Mesenchymal stem cell (in vitro differentiated cells and primary cell): Measurements from ENCODE around the gene ATP5MC2.
A peak's percentile ranks its signal among the peaks of the same experiment; 100 is the strongest.

ENCODE experiments used
- DNase-seq: peaks from one replicate; pipeline ENCODE4 v3.0.0-alpha.2; 2013
- H2AFZ ChIP-seq: one replicate; pipeline ENCODE4 v1.6.1; 2013; ENCODE audit warnings: low read depth, mild to moderate bottlenecking, control low read depth, inconsistent platforms, low read length, moderate library complexity
- H2AK5ac ChIP-seq: 2 replicates; pipeline ENCODE4 v1.6.1; 2013; ENCODE audit warnings: low read length, moderate library complexity, mild to moderate bottlenecking, inconsistent platforms; ENCODE audit not compliant: severe bottlenecking
- H2BK120ac ChIP-seq: one replicate; pipeline ENCODE4 v1.6.1; 2013; ENCODE audit warnings: low read depth, mild to moderate bottlenecking, inconsistent platforms, low read length, moderate library complexity
- H2BK12ac ChIP-seq, 2 experiments: one replicate each; pipeline ENCODE4 v1.6.1; 2013; ENCODE audit warnings: inconsistent platforms in 2 of 2, low read length in 2 of 2, mild to moderate bottlenecking in 2 of 2, moderate library complexity in 2 of 2, control low read depth in 1 of 2
- H2BK15ac ChIP-seq: one replicate; pipeline ENCODE4 v1.6.1; 2013; ENCODE audit warnings: mild to moderate bottlenecking, low read depth, inconsistent platforms; ENCODE audit not compliant: poor library complexity, severe bottlenecking
- H2BK5ac ChIP-seq: 2 replicates; pipeline ENCODE4 v1.6.1; 2013; ENCODE audit warnings: low read depth, mild to moderate bottlenecking, low read length, control low read depth, inconsistent platforms; ENCODE audit not compliant: poor library complexity, severe bottlenecking
- H3K14ac ChIP-seq, 2 experiments: one replicate each; pipeline ENCODE4 v1.6.1; 2013; ENCODE audit warnings: inconsistent platforms in 2 of 2, low read length in 2 of 2, control low read depth in 1 of 2, mild to moderate bottlenecking in 1 of 2, moderate library complexity in 1 of 2
- H3K18ac ChIP-seq, 2 experiments: one replicate each; pipeline ENCODE4 v1.6.1; 2013; ENCODE audit warnings: inconsistent platforms in 2 of 2, low read length in 2 of 2, control low read depth in 1 of 2, low read depth in 1 of 2, mild to moderate bottlenecking in 1 of 2
- H3K23ac ChIP-seq, 2 experiments: one replicate each; pipeline ENCODE4 v1.6.1; 2013; ENCODE audit warnings: inconsistent platforms in 2 of 2, low read length in 2 of 2, mild to moderate bottlenecking in 2 of 2, moderate library complexity in 2 of 2, control low read depth in 1 of 2
- H3K27ac ChIP-seq: 2 replicates; pipeline ENCODE4 v1.5.1; 2013; ENCODE audit warnings: mild to moderate bottlenecking, moderate library complexity, low read length, control low read depth, inconsistent platforms; ENCODE audit not compliant: poor library complexity, severe bottlenecking
- H3K27me3 ChIP-seq, 2 experiments: 2 replicates each; pipeline versions ENCODE4 v1.6.1 to v1.7.0; 2013; ENCODE audit warnings: low read length in 2 of 2, mild to moderate bottlenecking in 2 of 2, moderate library complexity in 2 of 2, control low read depth in 1 of 2, inconsistent platforms in 1 of 2; ENCODE audit not compliant: control insufficient read depth in 1 of 2, insufficient read depth in 1 of 2
- H3K36me3 ChIP-seq, 2 experiments: 2 replicates each; pipeline versions ENCODE4 v1.6.1 to v1.7.0; 2013; ENCODE audit warnings: low read length in 2 of 2, control low read depth in 1 of 2, inconsistent platforms in 1 of 2, low read depth in 1 of 2, mild to moderate bottlenecking in 1 of 2; ENCODE audit not compliant: insufficient read depth in 2 of 2, control insufficient read depth in 1 of 2
- H3K4ac ChIP-seq, 2 experiments: one replicate each; pipeline ENCODE4 v1.6.1; 2013; ENCODE audit warnings: inconsistent platforms in 2 of 2, low read length in 2 of 2, mild to moderate bottlenecking in 2 of 2, moderate library complexity in 2 of 2, control low read depth in 1 of 2, low read depth in 1 of 2
- H3K4me1 ChIP-seq: 2 replicates; pipeline ENCODE4 v1.6.1; 2013; ENCODE audit warnings: low read depth, low read length, control low read depth; ENCODE audit not compliant: control insufficient read depth, insufficient read depth
- H3K4me2 ChIP-seq: 2 replicates; pipeline ENCODE4 v1.6.1; 2013; ENCODE audit warnings: low read length, mild to moderate bottlenecking, inconsistent platforms; ENCODE audit not compliant: poor library complexity, severe bottlenecking
- H3K4me3 ChIP-seq, 2 experiments: 2 replicates each; pipeline versions ENCODE4 v1.5.1 to v1.7.0; 2013; ENCODE audit warnings: low read length in 2 of 2, mild to moderate bottlenecking in 2 of 2, control low read depth in 1 of 2, low read depth in 1 of 2; ENCODE audit not compliant: insufficient read depth in 1 of 2
- H3K79me1 ChIP-seq: replicated peaks from 2 replicates; pipeline ENCODE4 v1.6.1; 2013; ENCODE audit warnings: mild to moderate bottlenecking, control low read depth, low read length, inconsistent platforms; ENCODE audit not compliant: poor library complexity, severe bottlenecking
- H3K9ac ChIP-seq: 2 replicates; pipeline ENCODE4 v1.7.0; 2013; ENCODE audit warnings: mild to moderate bottlenecking, low read length, moderate library complexity
- H3K9me3 ChIP-seq: 2 replicates; pipeline ENCODE4 v1.7.0; 2013; ENCODE audit warnings: mild to moderate bottlenecking, low read length; ENCODE audit not compliant: control insufficient read depth
- H4K8ac ChIP-seq: one replicate; pipeline ENCODE4 v1.6.1; 2013; ENCODE audit warnings: inconsistent platforms, mild to moderate bottlenecking, low read length, moderate library complexity
- H4K91ac ChIP-seq: one replicate; pipeline ENCODE4 v1.6.1; 2013; ENCODE audit warnings: mild to moderate bottlenecking, low read length, inconsistent platforms
- WGBS: methylation state at CpG from one replicate; pipeline ENCODE4 v1.1.7; 2013; ENCODE audit warnings: mixed read lengths; 5-methylcytosine and 5-hydroxymethylcytosine counted together

Gene ATP5MC2

GRCh38 chr12:53695152-53696145 lies 19.6 kb upstream of the ATP5MC2 start:
- peak overlapping the region; percentile 38 to 42 for H3K18ac ChIP-seq
- 7% methylated on average over 56 of the region's 57 CpGs for WGBS

GRCh38 chr12:53694756-53695151 lies 18.9 kb upstream of the ATP5MC2 start:
- Histone ChIP-seq H2AK5ac (no peak overlapping the region), H3K4me1 (peaks cover 11% of the 10 kb centered on the region), H3K9ac (peak overlapping the region; percentile 69), H3K36me3 (no peaks in the 10 kb centered on the region), H3K18ac (no peak overlapping the region), H3K4me2 (peak overlapping the region; percentile 76), H3K4me3 (peak overlapping the region in 1 of 2 experiments; percentile 60), H2BK120ac (no peak overlapping the region), H3K79me1 (no peaks in the 10 kb centered on the region), H2BK15ac (no peak overlapping the region), H3K4ac (no peak overlapping the region), H3K14ac (no peak overlapping the region), H2BK5ac (no peak overlapping the region), H2AFZ (no peak overlapping the region), H3K27me3 (peaks cover 28 to 43% of the 10 kb centered on the region in 2 experiments), H4K8ac (no peak overlapping the region), H4K91ac (no peak overlapping the region), H2BK12ac (peak overlapping the region in 1 of 2 experiments; percentile 45), H3K27ac (no peak overlapping the region), H3K23ac (no peak overlapping the region), H3K9me3 (no peaks in the 10 kb centered on the region)
- WGBS = 23% methylated on average over 13 of the region's 16 CpGs
- no peak for DNase-seq

More at GRCh38 chr12:53695152-53696145, 19.6 kb upstream of the ATP5MC2 start:
- Histone ChIP-seq H4K91ac (no peak overlapping the region), H3K9me3 (no peaks in the 10 kb centered on the region), H2BK12ac (no peak overlapping the region), H3K23ac (no peak overlapping the region), H3K9ac (peak overlapping the region; percentile 69), H3K14ac (no peak overlapping the region), H2BK120ac (no peak overlapping the region), H3K36me3 (no peaks in the 10 kb centered on the region), H2BK15ac (peak overlapping the region; percentile 21), H2AFZ (no peak overlapping the region), H3K4ac (no peak overlapping the region), H2AK5ac (no peak overlapping the region), H2BK5ac (no peak overlapping the region), H3K4me2 (peak overlapping the region; percentile 76), H3K4me1 (peaks cover 11% of the 10 kb centered on the region), H3K4me3 (peak overlapping the region; percentile 41 to 60), H3K79me1 (no peaks in the 10 kb centered on the region), H4K8ac (no peak overlapping the region), H3K27me3 (peaks cover 35 to 50% of the 10 kb centered on the region in 2 experiments), H3K27ac (peak overlapping the region; percentile 72)
- DNase-seq = peak; percentile 77

- WGBS = 82% methylated on average over 3 of the region's 4 CpGs
- Histone ChIP-seq H3K27ac (no peak overlapping the region), H3K4me3 (no peak overlapping the region), H3K23ac (no peak overlapping the region), H2BK12ac (no peak overlapping the region), H4K91ac (no peak overlapping the region), H3K4me2 (no peak overlapping the region), H3K9ac (no peak overlapping the region), H3K4me1 (no peaks in the 10 kb centered on the region), H3K36me3 (no peaks in the 10 kb centered on the region), H3K9me3 (no peaks in the 10 kb centered on the region), H2AK5ac (no peak overlapping the region), H3K27me3 (peaks cover 0 to 4% of the 10 kb centered on the region in 2 experiments), H4K8ac (no peak overlapping the region), H3K18ac (no peak overlapping the region), H3K4ac (no peak overlapping the region), H3K79me1 (no peaks in the 10 kb centered on the region), H2AFZ (no peak overlapping the region), H2BK15ac (no peak overlapping the region), H2BK5ac (no peak overlapping the region), H2BK120ac (no peak overlapping the region), H3K14ac (no peak overlapping the region)
- no peak for DNase-seq
These were observed 12.3 kb upstream of the ATP5MC2 start for GRCh38 chr12:53688134-53688533.

- Histone ChIP-seq H4K91ac (no peak overlapping the region), H4K8ac (no peak overlapping the region), H2AFZ (no peak overlapping the region), H3K14ac (no peak overlapping the region), H3K18ac (no peak overlapping the region), H3K27ac (no peak overlapping the region), H3K79me1 (no peaks in the 10 kb centered on the region), H3K4me2 (no peak overlapping the region), H3K27me3 (peaks cover 0 to 4% of the 10 kb centered on the region in 2 experiments), H3K4me1 (no peaks in the 10 kb centered on the region), H3K9ac (no peak overlapping the region), H2BK120ac (no peak overlapping the region), H2BK12ac (no peak overlapping the region), H3K23ac (no peak overlapping the region), H2BK15ac (no peak overlapping the region), H2BK5ac (no peak overlapping the region), H3K4ac (no peak overlapping the region), H3K4me3 (no peak overlapping the region), H2AK5ac (no peak overlapping the region), H3K36me3 (no peaks in the 10 kb centered on the region), H3K9me3 (no peaks in the 10 kb centered on the region)
- DNase-seq = no peak
- WGBS = 100% methylated on average over 2 of the region's 3 CpGs
These were observed 10.6 kb upstream of the ATP5MC2 start for GRCh38 chr12:53686436-53686835.
